ENCODE measurements around the gene KCNQ5. TPM values are rescaled to one million over a fixed set of nuclear protein-coding genes. Genes with fewer than 3 reads are reported as not detected.

Gene KCNQ5
- total and polyA plus RNA-seq, 10 of the 15 experiments (the other 5 are each of a cell fraction or from before 2014, with no cell fraction given) = 0.60 to 16.2 (median 3.2) TPM

- no peak for ATAC-seq
- intact Hi-C loops (cut with micrococcal nuclease; ENCODE audit: unreplicated experiment) = no loop called here
- WGBS (ENCODE audit: insufficient coverage, insufficient replicate concordance, low lambda C conversion rate, missing lambda C conversion rate) = 99% methylated on average over 3 of the region's 3 CpGs
These were observed 462.0 kb downstream of the KCNQ5 start for GRCh38 chr6:73083886-73084285.

More at GRCh38 chr6:73083886-73084285, 462.0 kb downstream of the KCNQ5 start:
- ChIA-PET POLR2A (interaction anchor here (0.6 kb wide), 1 partner anchor 549 kb away, joined by 7 read pairs; no protein-coding TSS in a partner anchor), CTCF (interaction anchor here (1.1 kb wide), 1 partner anchor 50 kb away, joined by 3 read pairs; no protein-coding TSS in a partner anchor), SMC1A (ENCODE audit: uncharacterized antibody, unreplicated experiment) (no interaction called here), RAD21 (ENCODE audit: unreplicated experiment) (no interaction called here)
- Histone ChIP-seq H3K4me2 (ENCODE audit: control insufficient read depth, insufficient read depth) (no peak overlapping the region), H2AFZ (ENCODE audit: control insufficient read depth, low read depth, low read length) (no peak overlapping the region), H3K79me2 (ENCODE audit: control insufficient read depth, insufficient read depth, low read length) (no peaks in the 10 kb centered on the region), H3K4me3 (no peak overlapping the region), H3K27ac (ENCODE audit: control insufficient read depth, insufficient read depth) (no peak overlapping the region), H3K4me1 (ENCODE audit: control insufficient read depth, insufficient read depth, low read length) (peaks cover 9% of the 10 kb centered on the region), H3K36me3 (ENCODE audit: control insufficient read depth in 2 of 2, insufficient read depth in 2 of 2, low read length in 1 of 2) (no peaks in the 10 kb centered on the region; a peak in 1 of 4 replicates), H3K27me3 (replicated peaks in 1 of 2; ENCODE audit: control insufficient read depth in 2 of 2, insufficient read depth in 2 of 2, low read length in 1 of 2) (no peaks in the 10 kb centered on the region), H3K9me3 (replicated peaks; ENCODE audit: control insufficient read depth, insufficient read depth, low read length) (no peaks in the 10 kb centered on the region), H3K9ac (ENCODE audit: control insufficient read depth, insufficient read depth, low read length) (no peak overlapping the region), H4K20me1 (ENCODE audit: control insufficient read depth, insufficient read depth) (no peaks in the 10 kb centered on the region)
- BruUV-seq (replicated peaks) = no TSS peak
- DNase-seq (ENCODE audit: low read depth, low spot score) = no peak
- no peak for TF ChIP-seq HDAC6 (IDR thresholded peaks at IDR 0.05; ENCODE audit: unreplicated experiment)
- TF ChIP-seq DPF2 (IDR thresholded peaks at IDR 0.05) = no peak
- no peak for TF ChIP-seq SREBF2 (IDR thresholded peaks at IDR 0.05; ENCODE audit: low read length)
- TF ChIP-seq NKRF (conservative IDR thresholded peaks at IDR 0.05) = no peak
- no peak for TF ChIP-seq NFYA (IDR thresholded peaks at IDR 0.05; ENCODE audit: borderline replicate concordance, low read depth, low read length)
- no peak for TF ChIP-seq ASH2L (IDR thresholded peaks at IDR 0.05; ENCODE audit: borderline replicate concordance, low read depth)
- no peak for TF ChIP-seq POU2F2 (IDR thresholded peaks at IDR 0.05; ENCODE audit: borderline replicate concordance, low read depth, low read length)
- TF ChIP-seq BCLAF1 (IDR thresholded peaks at IDR 0.05) = no peak
- TF ChIP-seq GABPA (IDR thresholded peaks at IDR 0.05; ENCODE audit: low read depth) = no peak
- TF ChIP-seq BCL11A (IDR thresholded peaks at IDR 0.05; ENCODE audit: low read depth, low read length) = no peak
- no peak for TF ChIP-seq YBX1 (IDR thresholded peaks at IDR 0.05)
- no peak for TF ChIP-seq SMAD1 (IDR thresholded peaks at IDR 0.05; ENCODE audit: low read depth, partially characterized antibody)
- TF ChIP-seq CBX3 (IDR thresholded peaks at IDR 0.05; ENCODE audit: borderline replicate concordance, low read depth) = no peak
- no peak for TF ChIP-seq BACH1 (IDR thresholded peaks at IDR 0.05; ENCODE audit: borderline replicate concordance)
- TF ChIP-seq SPI1 (IDR thresholded peaks at IDR 0.05; ENCODE audit: borderline replicate concordance, insufficient read depth, low read depth, low read length) = no peak
- no peak for FAIRE-seq
- in situ Hi-C loops (cut with MboI) = no loop called here

Data from GM12878 (cell line).